Uterus (tissue), 4 donors: ENCODE measurements around the gene TRIM45. TPM values are rescaled to one million over a fixed set of nuclear protein-coding genes. Genes with fewer than 3 reads are reported as not detected.

Experiments
- DNase-seq, 2 donors: peaks; one replicate each; pipeline ENCODE4 v3.0.0-alpha.2; 2019 to 2020
- H3K27ac ChIP-seq, 2 donors: fragments of 200-600 bp; sonication (generic); 1 replicate in 1 of 2; 2 replicates in 1 of 2; pipeline ENCODE4 v1.5.1; 2016 to 2018
- H3K27me3 ChIP-seq, 2 donors: fragments of 200-600 bp; sonication (generic); one replicate each; pipeline ENCODE4 v1.5.1; 2018 to 2019; ENCODE audit warnings: control low read depth in 1 of 2
- H3K36me3 ChIP-seq, 2 donors: fragments of 200-600 bp; sonication (generic); one replicate each; pipeline ENCODE4 v1.5.1; 2019; ENCODE audit warnings: control low read depth in 1 of 2
- H3K4me1 ChIP-seq, 2 donors: fragments of 200-600 bp; sonication (generic); one replicate each; pipeline ENCODE4 v1.5.1; 2018 to 2019; ENCODE audit warnings: control low read depth in 1 of 2
- H3K4me3 ChIP-seq, 2 donors: fragments of 200-600 bp; sonication (generic); 1 replicate in 1 of 2; 2 replicates in 1 of 2; pipeline ENCODE4 v1.5.1; 2018 to 2019; ENCODE audit warnings: mild to moderate bottlenecking in 1 of 2
- H3K9me3 ChIP-seq, 2 donors: fragments of 200-600 bp; sonication (generic); one replicate each; pipeline ENCODE4 v1.5.1; 2019; ENCODE audit warnings: control low read depth in 1 of 2
- CTCF ChIP-seq, 4 experiments: fragments of 200-600 bp in 2 of 4; fragments of 450-650 bp in 2 of 4; sonication (generic) in 2 of 4; IDR thresholded peaks; one replicate each; pipeline ENCODE4 v1.5.1; 2016 to 2019; ENCODE audit warnings: antibody characterized with exemption in 4 of 4, mild to moderate bottlenecking in 2 of 4, moderate library complexity in 1 of 4
- POLR2A ChIP-seq, 2 donors: fragments of 450-650 bp; IDR thresholded peaks; one replicate each; pipeline ENCODE4 v1.6.1; 2016; ENCODE audit warnings: antibody characterized with exemption in 2 of 2, mild to moderate bottlenecking in 1 of 2, moderate library complexity in 1 of 2
- intact Hi-C: fragments of 100-400 bp; cut with DNase I; formaldehyde crosslinking; loops from one replicate; pipeline ENCODE4 v1.15.1; 2023; ENCODE audit warnings: low total_unique reads
- total RNA-seq, 4 donors: library from RNA; depleted of rRNA in 3 of 4; stranded (reverse); fragments of >200 nt in 3 of 4; gene quantifications; one replicate each; pipeline versions ENCODE4 v1.1.0 to v1.2.4, GENCODE V29; 2014 to 2023
- donor health status: DM: yes; HTN: yes; CAD: no.

TRIM45 gene
- total RNA-seq, 4 donors from 2014 or later, result 2.6 to 16.7 (median 5.5) TPM

- intact Hi-C loops, result no loop called here
- H3K4me3 ChIP-seq, result no peak overlapping the region
- H3K27ac ChIP-seq, result no peak overlapping the region
- H3K27me3 ChIP-seq, result no peaks in the 10 kb centered on the region
- no peaks in the 10 kb centered on the region for H3K4me1 ChIP-seq
- no peaks in the 10 kb centered on the region for H3K9me3 ChIP-seq
- no peaks in the 10 kb centered on the region for H3K36me3 ChIP-seq
- DNase-seq, result no peak
- TF ChIP-seq CTCF (IDR thresholded peaks at IDR 0.05) (no peak), POLR2A (IDR thresholded peaks at IDR 0.05) (no peak)
Measured at GRCh38 chr1:117113199-117113598, 8.3 kb downstream of the TRIM45 start.

GRCh38 chr1:117112047-117112717 lies 9.4 kb downstream of the TRIM45 start:
- DNase-seq, result no peak
- Histone ChIP-seq H3K36me3 (no peaks in the 10 kb centered on the region), H3K4me1 (no peaks in the 10 kb centered on the region), H3K9me3 (no peaks in the 10 kb centered on the region), H3K27me3 (no peaks in the 10 kb centered on the region), H3K27ac (no peak overlapping the region), H3K4me3 (no peak overlapping the region)
- TF ChIP-seq CTCF (IDR thresholded peaks at IDR 0.05) (no peak), POLR2A (IDR thresholded peaks at IDR 0.05) (no peak)
- intact Hi-C loops, result no loop called here

- H3K27ac ChIP-seq, result no peak overlapping the region
- DNase-seq, result no peak
- TF ChIP-seq CTCF (IDR thresholded peaks at IDR 0.05) (no peak), POLR2A (IDR thresholded peaks at IDR 0.05) (no peak)
- H3K9me3 ChIP-seq, result no peaks in the 10 kb centered on the region
- no peaks in the 10 kb centered on the region for H3K27me3 ChIP-seq
- intact Hi-C loops, result no loop called here
- no peaks in the 10 kb centered on the region for H3K36me3 ChIP-seq
- no peaks in the 10 kb centered on the region for H3K4me1 ChIP-seq
- no peak overlapping the region for H3K4me3 ChIP-seq
Measured at GRCh38 chr1:117110774-117111173, 10.8 kb downstream of the TRIM45 start.

- no peaks in the 10 kb centered on the region for H3K4me1 ChIP-seq
- no peak overlapping the region for H3K4me3 ChIP-seq
- TF ChIP-seq POLR2A (IDR thresholded peaks at IDR 0.05) (no peak), CTCF (IDR thresholded peaks at IDR 0.05) (no peak)
- H3K9me3 ChIP-seq, result no peaks in the 10 kb centered on the region
- no peak overlapping the region for H3K27ac ChIP-seq
- no peaks in the 10 kb centered on the region for H3K36me3 ChIP-seq
- DNase-seq, result no peak
- no peaks in the 10 kb centered on the region for H3K27me3 ChIP-seq
- intact Hi-C loops, result no loop called here
Measured at GRCh38 chr1:117107364-117107763, 14.2 kb downstream of the TRIM45 start.

GRCh38 chr1:117106478-117106877 lies 15.1 kb downstream of the TRIM45 start:
- TF ChIP-seq POLR2A (IDR thresholded peaks at IDR 0.05) (no peak), CTCF (IDR thresholded peaks at IDR 0.05) (no peak)
- Histone ChIP-seq H3K27me3 (no peaks in the 10 kb centered on the region), H3K9me3 (no peaks in the 10 kb centered on the region), H3K36me3 (no peaks in the 10 kb centered on the region), H3K27ac (no peak overlapping the region), H3K4me3 (no peak overlapping the region), H3K4me1 (no peaks in the 10 kb centered on the region)
- DNase-seq, result no peak
- intact Hi-C loops, result no loop called here
